Natural killer cell (primary cell): ENCODE data around the gene IL13. TPM values are rescaled to one million over a fixed set of nuclear protein-coding genes. Genes with fewer than 3 reads are reported as not detected.

Source experiments
- ATAC-seq, 3 donors: fragments of 150-1000 bp in 2 of 3; fragments of 200-7000 bp in 1 of 3; cut with Tn5 transposase; 1 replicate in 1 of 3; 2 replicates in 2 of 3; pipeline ENCODE4 v1.10.0; 2021; ENCODE audit warnings: mild to moderate bottlenecking in 2 of 3, moderate library complexity in 2 of 3
- DNase-seq, 2 donors: peaks; one replicate each; pipeline versions ENCODE4 v3.0.0 to v3.0.0-alpha.2; 2013 to 2021; ENCODE audit warnings: mixed read lengths in 1 of 2
- H3K27ac ChIP-seq: one replicate; pipeline ENCODE4 v1.5.1; 2013; ENCODE audit warnings: mild to moderate bottlenecking, low read length
- H3K27me3 ChIP-seq: one replicate; pipeline ENCODE4 v1.6.1; 2013; ENCODE audit warnings: low read length; ENCODE audit not compliant: control insufficient read depth, insufficient read depth
- H3K36me3 ChIP-seq: one replicate; pipeline ENCODE4 v1.6.1; 2013; ENCODE audit warnings: low read length; ENCODE audit not compliant: control insufficient read depth, insufficient read depth
- H3K4me1 ChIP-seq: one replicate; pipeline ENCODE4 v1.6.1; 2013; ENCODE audit warnings: low read length; ENCODE audit not compliant: control insufficient read depth, insufficient read depth
- H3K4me3 ChIP-seq: one replicate; pipeline ENCODE4 v1.5.1; 2013; ENCODE audit warnings: low read length
- H3K9me3 ChIP-seq: one replicate; pipeline ENCODE4 v1.6.1; 2013; ENCODE audit warnings: low read length; ENCODE audit not compliant: control insufficient read depth, insufficient read depth
- H3K27ac Mint-ChIP-seq, 2 donors: one replicate each; pipeline ENCODE4 v1.8.0; 2022; ENCODE audit warnings: mild to moderate bottlenecking in 2 of 2, mixed read lengths in 2 of 2, moderate library complexity in 1 of 2
- H3K27me3 Mint-ChIP-seq, 2 donors: one replicate each; pipeline ENCODE4 v1.8.0; 2022; ENCODE audit warnings: low read depth in 2 of 2, mixed read lengths in 2 of 2
- H3K36me3 Mint-ChIP-seq: one replicate; pipeline ENCODE4 v1.8.0; 2022; ENCODE audit warnings: mixed read lengths
- H3K4me1 Mint-ChIP-seq, 2 donors: one replicate each; pipeline ENCODE4 v1.8.0; 2022; ENCODE audit warnings: mixed read lengths in 2 of 2
- H3K4me3 Mint-ChIP-seq: one replicate; pipeline ENCODE4 v1.8.0; 2022; ENCODE audit warnings: mild to moderate bottlenecking, moderate library complexity, mixed read lengths
- H3K9me3 Mint-ChIP-seq, 2 donors: one replicate each; pipeline ENCODE4 v1.8.0; 2022; ENCODE audit warnings: mixed read lengths in 2 of 2
- CTCF ChIP-seq: fragments of 200-600 bp; IDR thresholded peaks from one replicate; pipeline ENCODE4 v1.8.0; 2022; ENCODE audit warnings: antibody characterized with exemption
- WGBS: methylation state at CpG from one replicate; pipeline ENCODE4 v1.1.7; 2013; ENCODE audit warnings: missing lambda C conversion rate; ENCODE audit not compliant: insufficient coverage; 5-methylcytosine and 5-hydroxymethylcytosine counted together
- intact Hi-C: fragments of 100-400 bp; cut with micrococcal nuclease; formaldehyde crosslinking; loops from one replicate; pipeline ENCODE4 v1.14.2; 2022
- total RNA-seq, 4 donors: library from RNA; stranded (reverse); fragments of 120-200 nt in 1 of 4; gene quantifications; one replicate each; pipeline versions ENCODE4 v1.2.3 to v1.2.4, GENCODE V29; 2013 to 2022

IL13 gene
- total RNA-seq, 3 donors from 2014 or later (not counting 1 experiment from before 2014, with no cell fraction given), result 0.80 to 1.4 TPM; not detected in 1

- Histone ChIP-seq H3K27ac (no peak overlapping the region), H3K4me3 (no peak overlapping the region), H3K4me1 (no peaks in the 10 kb centered on the region), H3K36me3 (peaks cover 28% of the 10 kb centered on the region), H3K9me3 (no peaks in the 10 kb centered on the region), H3K27me3 (no peaks in the 10 kb centered on the region)
- no peak for TF ChIP-seq CTCF
- DNase-seq, result no peak
- Mint-ChIP-seq H3K4me1 (no peaks in the 10 kb centered on the region), H3K27me3 (no peaks in the 10 kb centered on the region), H3K9me3 (no peaks in the 10 kb centered on the region), H3K4me3 (no peak overlapping the region), H3K36me3 (peaks cover 13% of the 10 kb centered on the region), H3K27ac (no peak overlapping the region)
- ATAC-seq, result no peak
- intact Hi-C loops, result no loop called here
- no CpG with 5 or more reads among the region's 1 CpG for WGBS
These were observed 46.9 kb downstream of the IL13 start for GRCh38 chr5:132704875-132705274.

DNA sequence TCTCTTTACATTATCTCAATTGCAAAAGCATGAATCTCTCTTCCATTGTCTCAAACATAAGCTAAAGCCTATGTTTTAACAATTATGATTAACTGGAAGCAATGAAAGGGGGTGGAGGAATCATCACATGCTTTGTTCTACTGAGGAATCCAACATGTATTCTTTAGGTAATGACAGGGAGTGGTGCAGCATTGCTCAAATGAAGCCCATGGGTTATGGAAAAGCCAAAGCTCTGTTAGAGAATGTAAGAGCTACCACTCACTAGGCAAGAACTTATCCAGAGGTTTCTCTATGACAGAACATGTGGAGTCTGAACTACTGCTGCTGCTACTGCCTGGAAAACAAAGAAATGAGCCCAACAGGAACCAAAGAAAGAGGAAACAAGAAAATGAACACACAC is 50.7 kb downstream of the IL13 start:
- Histone ChIP-seq H3K4me1 (no peaks in the 10 kb centered on the region), H3K27me3 (no peaks in the 10 kb centered on the region), H3K27ac (no peak overlapping the region), H3K36me3 (peaks cover 5% of the 10 kb centered on the region), H3K9me3 (no peaks in the 10 kb centered on the region), H3K4me3 (no peak overlapping the region)
- Mint-ChIP-seq H3K4me1 (no peaks in the 10 kb centered on the region), H3K4me3 (no peak overlapping the region), H3K27me3 (no peaks in the 10 kb centered on the region), H3K36me3 (peaks cover 1% of the 10 kb centered on the region), H3K9me3 (no peaks in the 10 kb centered on the region), H3K27ac (no peak overlapping the region)
- no peak for TF ChIP-seq CTCF
- no peak for ATAC-seq
- intact Hi-C loops, result no loop called here
- no peak for DNase-seq

Other genes starting within 250 kb of the IL13 start
- gene IRF1, start 167.4 kb upstream of the IL13 start, total RNA-seq, result 1,000 to 10,000 TPM; 1,190 to 1,513 (median 1,282) TPM
- not detected for gene IL5, start 114.7 kb upstream of the IL13 start, total RNA-seq
- 10 to 100 TPM; 21.0 to 31.2 (median 27.5) TPM for gene RAD50, start 101.2 kb upstream of the IL13 start, total RNA-seq
- 1 to 10 TPM in 1 of 3 donors, not detected in 2; 8.1 TPM for gene IL4, start 15.8 kb downstream of the IL13 start, total RNA-seq
- gene KIF3A, start 79.4 kb downstream of the IL13 start, total RNA-seq, result 10 to 100 TPM; 13.6 to 19.2 (median 18.6) TPM
- gene CCNI2, start 89.3 kb downstream of the IL13 start, total RNA-seq, result 1 to 10 TPM in 1 of 3 donors, under 1 TPM in 1, not detected in 1; 0.23 to 1.5 TPM
- 10 to 100 TPM in 1 of 3 donors, 1 to 10 TPM in 2; 5.2 to 17.0 (median 9.4) TPM for gene SEPTIN8, start 119.1 kb downstream of the IL13 start, total RNA-seq
- not detected for gene SOWAHA, start 155.1 kb downstream of the IL13 start, total RNA-seq
- 1 to 10 TPM in 1 of 3 donors, under 1 TPM in 2; 0.82 to 3.5 (median 0.85) TPM for gene SHROOM1, start 172.5 kb downstream of the IL13 start, total RNA-seq
- gene GDF9, start 208.3 kb downstream of the IL13 start, total RNA-seq, result under 1 TPM; 0.53 to 0.78 (median 0.57) TPM
- gene UQCRQ, start 208.5 kb downstream of the IL13 start, total RNA-seq, result 100 to 1,000 TPM; 114 to 116 (median 115) TPM
- 1 to 10 TPM in 2 of 3 donors, under 1 TPM in 1; 0.70 to 1.3 (median 1.2) TPM for gene LEAP2, start 215.5 kb downstream of the IL13 start, total RNA-seq